ENCODE data around the gene TSPOAP1. TPM values are rescaled to one million over a fixed set of nuclear protein-coding genes. Genes with fewer than 3 reads are reported as not detected.

TSPOAP1 gene
- total RNA-seq, 1 experiment from 2014 or later, result not detected

DNA sequence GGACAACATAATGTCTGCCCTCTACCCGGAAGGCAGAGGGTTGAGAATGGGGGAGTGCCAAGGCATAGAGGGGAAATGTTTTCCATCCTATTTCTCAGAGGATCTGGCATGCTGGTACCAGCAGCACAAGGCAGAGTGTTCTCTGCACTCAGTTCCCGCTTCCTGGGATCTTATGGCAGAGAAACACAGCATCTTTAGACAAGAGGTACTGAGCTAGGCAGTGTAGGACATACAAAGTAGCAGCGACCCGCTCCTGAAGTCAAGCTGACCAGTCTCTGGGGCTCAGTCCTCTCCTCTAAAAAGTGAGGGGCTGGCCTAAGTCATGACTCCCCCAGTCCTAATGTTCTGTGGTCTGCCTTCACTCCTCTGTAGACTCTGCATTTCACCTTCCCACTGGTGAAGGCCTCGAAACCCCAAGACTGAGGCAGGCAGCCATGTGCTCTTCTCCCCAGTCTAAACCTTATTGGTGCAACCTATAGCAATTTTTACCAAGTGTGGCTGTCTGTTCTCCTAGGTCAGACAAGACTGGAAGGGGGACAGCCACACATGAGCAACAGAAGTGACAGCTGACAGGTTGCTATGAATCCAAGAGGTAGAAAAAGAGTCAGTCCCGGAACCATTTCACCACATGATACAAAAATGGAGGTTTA, 11.3 kb upstream of the TSPOAP1 start:
- no peak for DNase-seq (ENCODE audit: low spot score)

DNA sequence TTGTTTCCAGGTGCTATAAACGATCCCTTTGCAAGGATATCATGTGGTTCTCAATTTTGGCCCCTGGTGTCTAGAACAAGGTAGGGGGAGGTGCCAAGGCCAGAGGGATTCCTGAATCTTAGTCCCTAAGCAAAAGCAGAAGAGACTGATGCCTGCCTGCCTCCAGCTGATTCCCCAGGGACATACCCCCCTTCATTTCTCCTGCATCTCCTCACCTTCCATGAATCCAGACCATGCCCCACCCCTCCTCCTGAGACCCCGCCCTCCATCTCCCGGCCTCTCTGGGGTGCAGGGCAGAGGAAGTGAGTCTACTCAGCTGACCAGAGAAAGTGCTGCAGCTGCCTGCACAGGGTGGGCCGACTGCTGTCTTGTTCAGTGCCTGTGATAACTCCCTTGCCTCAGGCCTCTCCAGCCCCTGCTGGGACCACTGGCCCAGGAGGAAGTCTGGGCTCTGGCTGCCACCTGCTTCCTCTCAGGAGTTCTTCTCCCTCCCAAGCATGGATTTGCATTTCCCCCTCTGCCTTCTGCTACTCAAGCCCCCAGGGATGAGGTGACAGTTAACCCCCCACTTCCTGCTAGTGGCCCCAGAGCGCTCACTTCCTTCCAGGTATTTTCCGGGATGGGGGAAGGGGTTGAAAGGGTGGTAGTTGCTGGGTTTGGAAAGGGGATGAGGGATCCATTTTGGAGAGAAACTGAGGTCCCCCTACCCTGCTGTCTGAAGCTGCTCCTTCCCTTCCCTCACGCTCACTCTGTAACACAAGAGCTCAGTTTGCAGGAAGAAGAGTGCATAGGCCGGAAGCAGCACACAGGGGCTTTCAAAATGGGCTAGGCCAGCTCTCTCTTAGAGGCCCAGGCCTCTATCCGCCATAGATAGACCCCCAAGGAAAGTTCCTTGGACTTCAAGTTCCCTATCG, 10.5 kb upstream of the TSPOAP1 start:
- peak; percentile 68 for DNase-seq (ENCODE audit: low spot score)

DNA sequence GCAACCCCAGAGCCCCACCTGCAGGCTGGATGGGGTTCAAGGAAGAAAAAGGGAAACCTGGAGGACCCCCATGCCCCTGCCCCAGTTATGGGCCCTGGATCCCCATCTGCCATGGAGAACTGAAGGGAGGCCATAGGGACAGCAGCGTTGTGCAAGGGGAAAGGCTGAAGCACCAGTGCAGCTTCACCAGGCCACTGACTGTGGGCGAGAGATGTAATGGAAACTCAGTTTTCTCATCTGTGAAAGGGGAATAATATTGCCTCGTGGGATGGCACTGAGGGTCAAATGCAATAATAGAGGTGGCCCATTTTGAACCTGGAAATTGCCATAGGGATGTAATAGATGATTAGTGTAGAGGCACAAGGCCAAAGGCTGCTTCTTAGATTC, 9.9 kb upstream of the TSPOAP1 start:
- DNase-seq (ENCODE audit: low spot score), result no peak

DNA sequence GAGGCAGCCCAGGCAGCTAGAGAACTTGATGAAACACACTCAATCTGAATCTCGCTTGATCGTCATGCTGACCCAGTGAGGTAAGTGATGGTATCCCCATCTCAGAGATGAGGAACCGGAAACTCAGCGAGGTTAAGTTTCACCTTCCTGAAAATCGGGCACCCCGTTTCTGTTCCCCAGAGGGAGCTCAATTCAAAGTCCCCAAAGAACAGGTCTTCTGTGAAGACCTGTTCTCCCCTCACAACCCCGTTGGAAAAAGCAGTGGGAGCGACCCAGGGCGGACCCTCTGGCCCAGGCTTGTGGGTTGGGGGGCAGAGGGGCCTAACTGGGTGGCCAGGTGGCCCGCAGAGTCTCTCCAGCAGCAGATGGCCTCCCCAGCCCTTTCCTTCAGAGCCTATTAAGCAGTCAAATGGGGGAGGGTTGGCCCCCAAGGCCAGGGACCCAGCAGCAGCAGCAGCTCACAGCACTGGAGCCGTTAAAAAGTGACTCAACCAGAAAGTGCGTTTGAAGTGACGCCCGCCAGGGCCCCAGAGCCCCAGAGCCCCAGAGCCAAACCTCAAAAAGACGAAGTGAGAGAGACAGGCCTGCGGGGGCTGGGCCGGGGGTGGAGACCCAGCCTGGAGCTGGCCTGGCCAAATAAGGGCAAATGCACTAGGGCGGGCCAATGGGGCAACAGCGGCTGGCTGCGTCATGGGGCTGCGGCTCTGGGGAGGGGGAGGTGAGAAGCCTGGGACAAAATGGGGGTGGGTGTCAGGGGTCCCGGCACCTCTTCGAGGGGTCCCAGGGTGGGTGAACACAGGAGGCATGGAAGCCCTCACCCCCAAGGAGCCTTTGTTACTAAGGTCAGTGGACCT, 9.2 kb upstream of the TSPOAP1 start:
- DNase-seq (ENCODE audit: low spot score), result peak; percentile 64

DNA sequence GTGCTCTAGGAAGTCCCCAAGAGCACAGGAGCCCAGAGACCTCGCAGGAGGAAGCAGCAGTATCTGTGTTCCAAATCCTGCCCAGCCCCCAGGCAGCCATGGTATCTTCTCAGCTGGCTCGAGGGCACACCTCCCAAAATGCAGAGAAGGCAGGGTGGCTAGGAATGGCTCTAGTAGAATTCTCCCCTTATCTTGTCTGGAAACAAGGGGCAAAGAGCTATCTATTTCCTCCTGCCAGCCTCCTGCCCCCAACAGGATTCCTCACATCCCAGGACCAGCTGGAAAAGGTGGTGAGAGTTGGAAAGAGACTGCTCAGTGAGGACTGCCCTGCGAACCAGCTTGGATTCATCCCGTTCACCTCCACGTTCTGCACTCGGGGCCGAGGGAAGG, 8.6 kb upstream of the TSPOAP1 start:
- DNase-seq (ENCODE audit: low spot score), result no peak

DNA sequence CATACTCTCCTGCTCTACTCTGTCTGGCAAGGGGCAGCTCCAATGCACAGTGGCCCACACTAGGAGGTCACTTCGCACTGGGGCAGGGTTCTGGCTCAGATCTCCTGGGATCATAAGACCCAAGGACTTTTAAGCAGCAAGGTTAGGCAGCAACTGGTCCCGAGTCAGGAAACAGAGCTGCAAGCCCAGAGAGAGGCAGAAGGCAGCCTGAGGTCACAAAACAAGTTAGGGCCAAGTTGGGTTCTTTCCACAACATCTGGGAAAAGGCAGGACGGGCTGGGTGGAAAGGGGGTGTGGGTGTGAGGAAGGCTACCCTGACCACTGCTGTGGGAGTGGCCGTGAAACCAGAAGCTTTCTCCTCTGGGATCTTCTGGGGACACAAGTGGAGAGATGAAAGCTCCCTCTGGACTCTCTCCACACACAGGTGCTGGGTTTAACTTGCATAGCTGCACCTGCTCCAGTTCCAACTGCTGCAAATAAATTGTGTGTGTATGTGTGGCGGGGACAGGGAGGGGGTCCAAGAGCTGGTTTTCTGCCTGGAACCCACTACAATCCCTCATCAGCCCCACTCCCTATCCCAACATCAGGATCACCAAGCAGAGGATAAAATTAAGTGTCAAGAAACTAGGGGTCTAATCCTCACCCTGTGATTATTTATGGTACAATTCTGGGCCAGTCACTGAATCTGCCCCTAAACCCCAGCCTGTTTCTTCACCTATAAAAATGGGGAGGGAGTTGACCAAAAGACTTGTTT, 8.0 kb upstream of the TSPOAP1 start:
- DNase-seq (ENCODE audit: low spot score), result no peak

DNA sequence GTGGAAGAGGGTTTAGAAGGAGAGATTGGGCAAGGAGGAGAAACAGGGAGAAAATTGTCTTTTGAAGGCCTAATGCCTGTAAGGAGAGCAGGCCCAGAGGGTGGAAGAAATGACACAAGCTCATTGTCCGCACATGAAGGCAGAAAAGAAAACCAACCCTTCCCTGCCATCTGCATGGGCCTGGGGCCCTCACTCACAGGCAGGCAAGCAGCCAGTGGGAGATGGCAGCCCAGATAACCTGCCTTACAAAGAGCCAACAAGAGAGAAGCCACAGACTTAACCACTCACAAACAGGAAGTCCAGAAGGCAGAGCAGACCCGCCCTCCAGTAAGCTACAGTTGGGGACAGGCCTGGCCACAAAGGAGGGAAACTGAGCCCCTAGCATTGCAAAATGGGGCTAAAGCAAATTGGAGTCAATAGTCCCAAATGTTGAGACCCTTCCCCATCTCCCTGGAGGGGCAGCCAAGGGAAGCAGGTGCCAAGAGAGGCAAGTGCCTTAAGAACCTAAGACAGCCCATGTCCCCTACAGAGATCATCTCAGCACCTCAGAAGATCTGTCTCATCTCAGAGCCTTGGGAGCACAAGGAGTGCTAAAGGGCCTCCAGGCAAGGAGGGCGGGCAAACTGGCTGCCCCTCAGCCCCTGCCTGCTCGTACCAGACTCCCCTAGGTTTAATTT, 7.3 kb upstream of the TSPOAP1 start:
- DNase-seq (ENCODE audit: low spot score), result no peak

DNA sequence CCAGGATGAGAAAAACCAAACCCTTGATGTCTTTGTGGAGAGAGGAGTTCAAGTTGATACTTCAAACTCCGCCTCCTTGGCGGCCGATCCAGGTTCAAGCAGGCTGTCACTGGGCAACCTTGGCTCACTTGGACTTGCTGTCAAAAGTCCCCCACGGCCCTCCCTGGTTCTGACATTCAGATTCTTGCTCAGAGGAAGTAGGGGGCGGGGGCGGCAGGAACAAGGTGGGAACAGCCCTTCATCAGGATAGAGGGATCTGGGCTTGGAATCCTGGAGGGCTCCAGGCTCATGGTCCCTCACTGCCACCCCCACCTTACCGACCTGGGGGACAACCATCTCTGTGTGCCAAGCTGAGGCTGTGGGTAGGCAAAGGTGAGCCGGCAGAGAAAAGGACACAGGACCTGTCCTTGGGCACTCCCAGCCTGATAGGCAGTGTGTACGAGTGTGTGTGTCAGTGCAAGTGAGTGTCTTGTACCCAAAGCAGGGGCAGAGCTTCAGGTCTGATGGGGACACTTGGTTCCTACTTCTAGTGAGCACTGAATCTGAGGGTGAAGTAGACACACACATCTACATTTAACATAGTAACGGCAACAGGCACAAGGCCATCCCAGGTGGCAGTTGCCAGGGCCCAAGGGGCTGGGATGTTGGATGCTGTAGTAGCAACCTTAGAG, 6.6 kb upstream of the TSPOAP1 start:
- DNase-seq (ENCODE audit: low spot score), result no peak

DNA sequence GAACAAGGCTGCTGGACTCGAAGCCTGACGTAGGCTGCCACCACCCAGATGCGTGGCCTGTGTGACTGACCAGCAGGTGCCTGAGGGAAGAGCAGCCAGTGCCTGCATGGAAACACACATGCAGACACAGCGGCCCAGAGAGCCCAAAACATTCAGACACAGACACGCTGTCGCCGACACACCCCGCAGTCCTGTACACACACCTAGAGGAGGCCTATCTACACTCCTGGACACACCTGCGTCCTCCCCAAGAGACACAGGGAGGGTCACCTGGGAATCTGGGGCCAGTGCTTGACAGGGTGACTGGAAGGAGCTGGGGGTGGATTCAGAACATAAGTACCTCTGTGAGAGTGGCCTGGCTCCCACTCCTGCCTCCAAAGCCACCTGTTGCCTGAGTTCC, 6.1 kb upstream of the TSPOAP1 start:
- no peak for DNase-seq (ENCODE audit: low spot score)

DNA sequence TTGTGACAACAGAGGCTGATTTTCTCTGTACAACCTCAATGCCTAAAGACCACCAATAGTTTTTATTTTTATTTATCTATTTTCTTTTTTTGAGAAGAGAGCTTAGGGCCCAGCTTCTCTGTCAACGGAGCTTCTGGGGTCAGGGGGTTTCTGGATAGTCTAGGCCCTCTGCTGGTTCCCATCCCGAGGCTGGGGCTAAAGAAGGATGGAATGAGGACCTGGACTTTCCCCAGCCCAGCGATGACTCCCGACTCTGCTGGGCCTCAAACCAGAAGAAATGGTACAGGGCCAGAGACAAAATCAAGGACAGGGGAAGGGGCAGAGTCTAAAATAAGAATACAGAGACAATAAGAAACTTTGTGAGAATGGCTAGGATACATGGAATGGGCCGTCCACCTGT, 5.7 kb upstream of the TSPOAP1 start:
- DNase-seq (ENCODE audit: low spot score), result no peak

DNA sequence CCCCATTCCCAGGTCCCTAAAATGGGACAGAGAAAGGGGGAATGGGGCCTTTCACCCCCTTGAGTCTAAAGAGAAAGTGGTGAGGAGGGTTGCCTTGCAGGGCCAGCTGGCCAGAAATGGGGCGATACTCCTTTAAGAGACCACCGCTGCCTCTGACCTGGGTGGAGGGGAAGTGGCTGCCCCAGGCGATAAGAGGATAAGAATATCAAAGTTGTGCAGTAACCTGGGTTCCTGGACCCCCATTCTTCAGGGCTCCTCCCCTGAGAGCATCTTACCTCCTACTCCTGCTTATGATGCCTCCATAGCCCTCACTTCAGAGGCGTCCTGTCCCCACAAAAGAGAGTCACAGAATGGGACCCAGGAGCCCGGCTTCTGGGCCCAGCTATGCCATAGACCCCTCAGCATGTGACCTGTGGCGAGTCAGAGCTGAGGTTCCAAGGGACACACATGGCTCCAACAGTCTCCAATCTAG, 5.2 kb upstream of the TSPOAP1 start:
- DNase-seq (ENCODE audit: low spot score), result no peak

DNA sequence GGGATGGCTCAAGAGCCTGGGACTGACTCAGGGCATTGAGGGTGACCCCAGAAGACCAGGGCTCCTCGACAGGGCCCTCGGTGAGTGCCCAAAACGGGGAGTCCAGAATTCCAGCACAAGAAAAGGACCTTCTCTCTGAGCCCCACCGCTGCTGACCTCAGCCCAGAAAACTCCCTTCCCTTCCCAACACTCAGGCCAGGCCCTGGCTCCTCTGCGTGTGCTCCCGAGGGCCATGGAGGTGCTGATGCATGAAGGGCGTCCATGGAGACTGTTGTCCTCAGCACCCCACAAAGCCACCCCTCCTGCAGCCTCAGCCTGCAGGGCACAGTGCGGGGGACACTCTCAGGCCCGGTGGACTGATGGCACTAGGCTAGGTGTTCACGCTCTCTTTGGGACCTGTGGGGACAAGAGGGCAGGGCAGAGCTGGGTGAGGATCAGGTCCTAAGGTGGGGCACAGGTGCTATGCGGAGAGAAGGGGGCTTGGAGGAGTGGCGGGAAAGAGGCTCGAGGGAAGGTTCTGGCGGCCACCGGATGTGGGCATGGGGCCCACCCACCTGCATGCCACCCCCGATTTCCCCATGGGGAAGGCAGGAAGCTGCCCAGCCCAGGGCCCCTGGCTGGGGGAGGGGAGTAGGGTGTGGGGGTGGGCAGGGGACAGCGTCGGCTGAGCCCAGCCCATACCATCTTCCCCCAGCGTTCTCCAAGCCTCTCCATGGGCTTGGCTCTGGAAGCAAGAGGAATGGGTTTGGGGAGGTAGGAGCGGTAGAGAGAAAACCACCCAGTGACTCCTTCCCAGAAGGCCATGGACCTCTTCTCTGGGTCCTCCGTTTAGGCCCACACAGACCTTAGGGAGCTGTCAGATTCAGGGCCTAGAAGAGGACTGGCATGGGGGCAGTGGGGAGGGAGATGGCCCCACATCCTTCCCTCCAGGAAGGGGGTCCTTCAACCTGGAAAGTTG, 4.5 kb upstream of the TSPOAP1 start:
- no peak for DNase-seq (ENCODE audit: low spot score)

DNA sequence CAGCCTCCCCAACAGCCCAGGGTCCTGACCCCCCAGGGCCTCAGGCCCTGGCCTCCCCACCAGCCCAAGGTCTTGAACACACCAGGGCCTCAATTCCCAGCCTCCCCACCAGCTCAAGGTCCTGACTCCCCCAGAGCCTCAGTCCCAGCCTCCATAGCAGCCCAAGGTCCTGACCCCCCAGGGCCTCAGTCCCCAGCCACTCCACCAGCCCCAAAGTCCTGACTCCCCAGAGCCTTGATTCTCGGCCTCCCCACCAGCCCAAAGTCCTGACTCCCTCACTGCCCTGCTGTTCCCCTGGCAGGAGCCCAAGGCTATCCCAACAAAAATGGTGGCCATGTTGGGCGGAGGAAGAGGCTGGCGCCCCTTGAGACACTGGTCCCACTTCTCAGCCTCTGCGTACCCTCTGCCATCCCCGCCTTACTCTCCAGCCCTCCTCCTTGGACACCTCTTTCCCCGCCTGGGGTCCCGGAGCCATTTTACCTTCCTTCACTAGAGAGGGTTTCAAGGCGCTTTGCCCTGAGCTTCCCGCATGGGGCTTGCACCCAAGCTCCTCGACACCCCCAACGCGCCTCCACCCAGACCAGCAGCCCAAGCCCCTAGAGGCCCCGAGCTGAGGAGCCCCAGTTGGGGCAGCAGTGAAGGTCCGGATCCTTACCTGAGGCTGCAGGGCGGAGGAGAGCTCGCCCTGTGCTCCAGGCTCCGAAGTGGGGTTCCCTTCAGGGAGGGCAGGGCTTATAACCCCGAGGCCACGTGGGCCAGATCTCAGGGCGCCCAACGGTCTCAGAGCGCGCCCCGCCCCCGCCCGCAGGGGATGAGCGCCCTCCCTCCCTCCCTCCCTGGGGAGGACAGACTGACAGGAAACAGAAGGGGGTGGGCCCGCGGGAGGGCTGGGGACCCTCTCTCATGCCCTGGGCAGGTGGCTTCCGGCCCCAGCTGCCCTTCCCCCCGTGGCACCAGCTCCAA, 3.5 kb upstream of the TSPOAP1 start:
- no peak for DNase-seq (ENCODE audit: low spot score)

DNA sequence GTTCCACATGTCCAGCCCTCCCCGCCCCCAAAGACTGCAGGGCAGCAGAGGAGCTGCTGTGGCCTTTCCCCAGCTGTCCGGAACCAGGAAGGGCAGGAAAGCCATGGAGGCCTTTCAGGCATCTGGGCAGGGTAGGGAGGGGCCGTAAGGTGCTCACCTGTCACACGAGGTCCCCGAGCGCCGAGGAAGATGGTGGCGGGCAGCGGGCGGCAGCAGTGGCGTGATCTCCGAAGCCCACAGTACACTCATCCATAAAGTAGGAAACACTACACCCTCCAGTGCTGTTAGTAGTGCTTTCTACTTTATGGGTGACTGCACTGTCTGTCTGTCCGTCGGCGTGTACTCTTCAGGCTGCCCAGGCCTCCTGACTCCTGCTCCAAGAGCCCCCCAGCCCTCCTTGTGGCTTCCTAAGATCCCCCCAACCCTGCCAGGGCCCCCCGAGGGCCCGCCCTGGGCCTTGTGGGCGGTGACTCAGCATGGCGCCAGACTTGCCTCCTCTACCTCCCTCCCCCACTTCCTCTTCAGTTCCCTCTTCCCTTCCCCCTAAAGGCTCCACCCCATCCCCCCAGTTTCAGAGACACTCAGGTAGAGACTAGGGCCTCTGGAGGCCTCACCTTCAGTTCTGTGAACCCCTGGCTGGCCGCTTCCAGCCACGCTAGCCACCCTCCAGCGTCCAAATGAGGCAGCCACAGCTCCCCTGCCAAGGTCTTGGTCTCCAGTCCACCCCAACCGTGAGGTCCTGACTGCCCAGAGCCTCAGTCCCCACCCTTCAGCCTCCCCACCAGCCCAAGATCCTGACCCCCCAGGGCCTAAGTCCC, 2.6 kb upstream of the TSPOAP1 start:
- DNase-seq (ENCODE audit: low spot score), result no peak

DNA sequence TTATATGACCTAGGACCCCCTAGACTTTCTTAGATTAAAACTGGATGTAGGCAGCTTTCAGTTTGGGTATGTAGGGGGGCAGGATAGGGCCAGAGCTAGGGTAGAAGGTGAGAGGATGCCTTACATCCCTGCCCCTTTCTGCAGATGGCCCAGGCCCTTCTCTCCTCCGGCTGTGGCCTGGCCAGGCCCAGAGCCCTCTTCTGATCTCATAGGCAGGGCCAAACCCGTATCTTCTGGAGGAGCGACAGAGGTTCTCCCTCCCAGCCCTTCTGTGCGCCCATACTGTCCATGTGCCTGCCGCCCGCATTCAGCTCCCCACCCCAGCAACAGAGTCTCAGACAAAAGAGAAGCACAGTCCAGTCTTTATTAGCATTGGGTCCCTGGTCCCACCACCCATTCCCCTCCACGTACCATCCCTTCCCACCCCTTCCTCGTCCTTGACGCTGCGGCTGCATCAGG, 2.0 kb upstream of the TSPOAP1 start:
- DNase-seq (ENCODE audit: low spot score), result no peak

DNA sequence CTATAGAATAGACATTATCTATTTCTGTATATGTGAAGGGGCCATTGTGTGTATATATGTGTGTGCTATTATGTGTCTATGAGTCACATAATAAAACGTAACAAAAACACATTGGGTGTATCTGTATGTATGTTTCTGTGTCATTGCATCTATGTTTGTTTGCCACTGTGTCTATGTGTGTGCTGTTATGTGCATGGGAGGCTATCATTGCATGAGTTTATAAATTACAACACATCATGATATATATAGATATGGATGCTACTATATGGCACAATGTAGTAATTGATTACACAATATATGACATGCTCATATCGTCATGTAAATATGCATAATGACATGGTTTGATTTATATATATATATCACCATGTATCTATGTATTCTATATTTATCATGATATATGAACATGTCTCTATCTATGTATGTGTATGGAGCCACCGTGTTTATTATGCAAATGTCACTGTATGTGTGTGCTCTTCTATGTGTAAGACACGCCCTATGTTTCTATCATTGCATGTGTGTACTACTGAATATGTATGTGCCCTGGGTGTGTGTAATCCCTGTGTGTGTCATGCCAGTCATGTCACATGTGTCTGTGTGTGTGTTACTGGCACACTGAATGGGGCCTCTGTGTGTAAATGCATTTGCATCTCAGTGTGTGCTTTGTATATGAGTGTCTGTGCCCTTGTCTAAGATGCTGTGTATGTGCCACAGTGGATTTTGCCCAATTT, 1.4 kb upstream of the TSPOAP1 start:
- no peak for DNase-seq (ENCODE audit: low spot score)

Measured in A172 (cell line).